Superior temporal gyrus (tissue), 1 donor: ENCODE data around the gene FLACC1.
"Not testable (repeated sequence)": the region's sequence is repeated elsewhere in the genome, so short reads cannot be mapped to it uniquely, and the experiment has no call there.

ENCODE experiments used
- DNase-seq: peaks from one replicate; pipeline ENCODE4 v3.0.0-alpha.2; 2016; ENCODE audit errors: extremely low spot score

The FLACC1 gene

DNA sequence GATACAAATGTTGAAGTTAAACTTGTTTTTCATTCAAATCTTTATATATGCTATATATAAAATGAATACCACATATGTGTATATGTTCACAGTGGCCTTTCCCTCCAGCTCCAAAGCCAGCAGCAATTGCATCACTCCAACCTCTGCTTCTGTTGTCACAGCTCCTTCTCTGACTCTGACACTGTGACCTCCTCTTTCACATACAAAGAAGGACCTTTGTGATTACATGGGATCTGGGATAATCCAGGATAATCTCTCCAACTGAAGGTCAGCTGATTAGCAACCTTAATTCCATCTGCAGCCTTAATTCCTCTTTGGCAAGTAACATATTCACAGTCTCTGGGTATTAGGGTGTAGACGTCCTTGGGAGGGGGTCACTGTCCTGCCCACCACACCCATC is 8.4 kb downstream of the FLACC1 start:
- DNase-seq, result no peak

DNA sequence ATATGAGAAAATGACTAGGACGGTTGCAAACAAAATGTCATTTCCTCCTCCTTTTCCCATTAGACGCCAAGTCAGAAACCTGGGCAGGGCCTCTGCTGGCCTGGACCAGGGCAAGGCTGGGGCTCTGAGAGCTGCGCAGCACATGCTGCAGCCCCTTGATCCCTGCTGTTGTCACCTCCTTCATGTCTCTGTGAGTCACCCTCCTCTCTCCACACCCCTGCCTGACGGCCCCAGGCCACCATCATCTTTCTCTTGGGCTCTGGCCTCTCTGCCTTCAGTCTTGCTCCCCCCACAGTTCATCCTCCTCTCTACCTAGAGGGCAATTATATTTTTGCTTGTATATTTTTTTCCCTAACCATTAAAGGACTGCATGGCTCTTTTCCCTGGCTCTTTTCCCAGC is 10.0 kb downstream of the FLACC1 start:
- no peak for DNase-seq

DNA sequence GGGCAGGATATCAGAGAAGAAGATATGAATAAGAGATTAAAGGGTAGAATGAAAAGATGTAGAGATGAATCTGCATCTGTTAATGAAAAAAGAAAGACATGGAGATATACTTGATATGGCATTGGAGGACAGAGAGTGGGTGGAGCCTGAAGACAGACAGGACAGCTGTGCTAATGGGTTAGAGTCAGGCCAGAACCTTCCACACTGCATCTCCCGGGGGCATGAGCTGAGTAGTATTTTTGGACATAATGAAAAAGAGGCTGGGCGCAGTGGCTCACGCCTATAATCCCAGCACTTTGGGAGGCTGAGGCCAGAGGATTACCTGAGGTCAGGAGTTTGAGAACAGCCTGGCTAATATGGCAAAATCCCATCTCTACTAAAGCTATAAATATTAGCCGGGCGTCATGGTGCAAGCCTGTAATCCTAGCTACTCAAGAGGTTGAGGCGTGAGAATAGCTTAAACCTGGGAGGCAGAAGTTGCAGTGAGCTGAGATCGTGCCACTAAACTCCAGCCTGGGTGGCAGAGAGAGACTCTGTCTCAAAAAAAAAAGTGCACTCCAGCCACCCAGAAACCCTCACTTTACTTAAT is 11.4 kb downstream of the FLACC1 start:
- no peak for DNase-seq

DNA sequence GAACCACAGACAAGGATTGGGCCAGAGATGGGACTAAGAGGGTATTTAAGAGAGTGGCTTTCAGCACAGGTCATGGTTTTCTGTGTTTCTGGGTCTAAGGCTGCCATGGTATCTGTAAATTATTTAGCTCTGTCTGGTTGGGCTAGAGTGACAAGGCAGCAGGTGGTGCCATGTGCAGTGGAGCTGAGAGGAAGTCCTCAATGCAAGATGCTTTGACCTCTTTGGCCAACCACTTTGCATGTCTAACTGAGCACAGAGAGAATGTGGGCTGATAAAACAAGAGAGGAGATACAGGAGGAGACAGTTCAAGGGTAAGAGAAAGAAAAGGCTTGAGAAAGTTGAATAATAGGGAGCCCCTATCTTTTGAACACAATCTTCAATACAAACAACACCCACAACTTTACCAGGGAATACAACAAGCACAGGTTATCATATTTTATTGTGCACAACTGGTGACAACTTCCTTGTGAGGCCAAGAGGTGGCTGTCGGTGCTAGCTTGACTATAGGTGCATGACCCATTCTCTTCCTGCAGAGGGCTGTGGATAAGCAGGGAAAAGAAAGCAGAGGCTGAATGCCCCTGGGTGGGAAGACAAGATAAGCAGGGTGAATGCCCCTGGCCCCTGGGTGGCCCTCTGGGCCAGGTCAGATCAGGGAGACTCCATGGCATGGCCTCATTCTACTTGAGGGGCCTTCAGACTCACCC is 12.3 kb downstream of the FLACC1 start:
- DNase-seq, result no peak

DNA sequence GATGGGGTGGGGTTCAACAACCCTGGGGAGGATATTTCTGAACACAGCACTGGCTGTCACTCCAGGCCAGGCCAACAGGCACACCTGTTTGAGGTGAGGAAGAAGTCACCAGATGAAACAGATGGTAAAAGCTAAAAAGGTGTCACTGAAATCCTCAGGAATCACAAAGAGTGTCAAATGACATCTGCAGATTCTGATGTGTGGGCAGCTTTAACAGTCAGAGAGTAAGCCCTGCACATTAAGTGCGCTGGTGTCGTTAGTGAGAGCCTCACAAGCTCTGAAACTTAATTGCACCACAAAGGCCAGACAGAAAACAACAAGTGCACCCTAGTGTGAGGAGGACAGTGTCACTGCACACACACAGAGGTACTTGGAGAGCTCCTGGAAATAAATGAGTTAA is 13.6 kb downstream of the FLACC1 start:
- no peak for DNase-seq

DNA sequence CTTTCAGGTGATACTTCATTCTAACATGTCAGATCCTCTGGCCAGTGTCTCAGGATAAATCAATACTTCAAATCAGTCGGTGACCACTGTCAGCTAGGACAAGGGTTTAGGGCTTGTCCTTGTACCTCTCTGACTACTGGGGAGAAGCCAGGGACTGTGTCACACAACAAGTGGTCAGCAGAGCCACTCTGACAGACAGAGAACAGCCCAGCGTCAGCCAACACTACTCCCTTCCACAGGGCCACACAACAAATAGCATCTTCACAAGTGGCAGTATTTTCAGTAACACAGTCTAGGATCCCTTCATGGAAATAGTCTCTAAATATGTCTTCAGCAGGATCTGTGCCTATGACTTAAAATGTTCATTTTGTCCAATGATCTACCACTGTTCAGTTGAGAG is 14.2 kb downstream of the FLACC1 start:
- no peak for DNase-seq

DNA sequence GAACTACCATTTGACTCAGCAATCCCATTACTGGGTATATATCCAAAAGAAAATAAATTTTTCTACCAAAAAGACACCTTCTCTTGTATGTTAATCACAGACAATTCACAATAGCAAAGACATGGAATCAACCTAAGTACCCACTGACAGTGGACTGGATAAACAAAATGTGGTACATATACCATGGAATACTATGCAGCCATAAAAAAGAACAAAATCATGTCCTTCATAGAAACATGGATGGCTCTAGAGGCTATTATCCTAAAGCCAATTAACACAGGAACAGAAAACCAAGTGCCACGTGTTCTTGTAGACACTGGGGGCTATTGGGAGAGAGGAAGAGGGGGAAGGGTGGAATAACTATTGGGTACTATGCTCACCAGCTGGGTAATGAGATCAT is 27.7 kb downstream of the FLACC1 start:
- no peak for DNase-seq

DNA sequence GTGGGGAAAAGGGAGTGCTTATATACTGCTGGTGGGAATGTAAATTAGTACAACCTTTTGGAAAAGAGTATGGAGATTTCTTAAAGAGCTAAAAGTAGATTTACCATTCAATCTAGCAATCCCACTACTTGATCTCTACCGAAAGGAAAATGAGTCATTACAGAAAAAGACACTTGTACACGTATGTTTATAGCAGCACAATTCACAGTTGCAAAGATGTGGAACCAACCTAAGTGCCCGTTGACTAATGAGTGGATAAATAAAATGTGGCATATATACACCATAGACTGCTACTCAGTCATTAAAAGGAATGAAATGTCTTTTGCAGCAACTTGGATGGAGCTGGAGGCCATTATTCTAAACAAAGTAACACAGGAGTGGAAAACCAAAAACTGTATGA is 29.5 kb downstream of the FLACC1 start:
- DNase-seq, result no peak

DNA sequence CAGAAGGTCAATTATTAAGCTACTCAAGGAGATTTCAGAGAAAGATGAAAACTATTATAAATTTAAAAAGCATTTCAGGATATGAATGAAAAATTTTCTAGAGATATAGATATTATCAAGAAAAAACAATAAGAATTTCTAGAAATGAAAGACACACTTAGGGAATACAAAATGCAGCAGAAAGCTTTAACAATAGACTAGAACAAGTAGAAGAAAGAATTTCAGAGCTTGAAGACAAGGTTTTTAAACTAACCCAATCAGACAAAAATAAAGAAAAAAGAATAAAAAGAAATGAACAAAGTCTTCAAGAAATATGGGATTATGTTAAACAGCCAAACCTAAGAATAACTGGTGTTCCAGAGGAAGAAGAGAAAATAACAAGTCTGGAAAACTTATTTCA is 34.4 kb downstream of the FLACC1 start:
- no peak for DNase-seq

DNA sequence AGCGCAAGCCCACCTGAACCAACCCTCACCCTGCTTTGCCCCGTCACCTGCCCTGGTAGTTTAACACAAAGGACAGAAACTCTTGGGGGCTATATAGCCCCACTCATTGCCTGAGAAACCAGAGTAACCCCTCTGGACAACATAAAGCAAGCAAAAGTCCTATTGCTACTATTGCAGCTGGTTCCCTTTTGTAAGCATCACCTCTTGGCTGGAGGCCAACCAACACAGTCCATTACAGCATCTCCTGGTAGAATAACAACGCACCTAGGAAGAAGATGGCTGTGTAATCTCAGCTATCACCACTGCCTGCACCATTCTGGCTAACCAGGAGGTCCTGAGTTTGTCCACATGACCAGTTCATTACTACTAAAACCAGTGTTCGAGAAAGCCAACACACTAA is 36.4 kb downstream of the FLACC1 start:
- no peak for DNase-seq

DNA sequence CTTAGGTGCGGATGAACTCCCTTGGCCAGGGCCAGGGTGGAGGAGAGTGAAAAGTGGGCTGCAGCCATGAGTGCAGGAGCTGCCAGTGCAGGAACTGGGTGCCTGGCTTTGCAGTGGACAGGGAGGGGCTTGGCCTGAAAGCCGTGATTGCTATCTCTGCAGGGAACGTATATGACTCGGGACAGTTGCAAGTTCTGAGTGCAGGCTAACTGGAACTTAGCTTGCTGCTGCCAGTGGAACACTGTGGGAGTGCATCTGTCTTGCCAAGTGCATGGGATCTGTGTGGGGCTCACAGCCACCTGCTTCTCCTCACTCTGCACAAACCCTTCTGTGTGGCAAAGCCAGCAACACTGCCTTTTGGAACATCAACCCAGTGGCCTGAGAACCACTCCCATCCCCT is 36.9 kb downstream of the FLACC1 start:
- DNase-seq, result no peak

DNA sequence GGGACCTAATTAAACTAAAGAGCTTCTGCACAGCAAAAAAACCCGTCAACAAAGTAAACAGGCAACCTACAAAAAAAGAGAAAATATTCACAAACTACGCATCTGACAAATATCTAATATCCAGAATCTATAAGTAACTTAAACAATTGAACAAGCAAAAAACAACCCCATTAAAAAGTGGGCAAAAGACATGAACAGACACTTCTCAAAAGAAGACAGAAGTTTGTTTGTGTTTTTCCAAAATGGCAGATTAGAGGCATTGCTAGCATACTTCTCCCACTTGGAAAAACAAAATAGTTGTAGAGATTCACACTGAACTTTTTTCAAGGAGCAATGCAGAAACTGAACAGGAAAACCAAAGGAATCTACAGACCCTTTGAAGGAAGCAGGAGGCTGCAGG is 37.6 kb downstream of the FLACC1 start:
- no peak for DNase-seq

DNA sequence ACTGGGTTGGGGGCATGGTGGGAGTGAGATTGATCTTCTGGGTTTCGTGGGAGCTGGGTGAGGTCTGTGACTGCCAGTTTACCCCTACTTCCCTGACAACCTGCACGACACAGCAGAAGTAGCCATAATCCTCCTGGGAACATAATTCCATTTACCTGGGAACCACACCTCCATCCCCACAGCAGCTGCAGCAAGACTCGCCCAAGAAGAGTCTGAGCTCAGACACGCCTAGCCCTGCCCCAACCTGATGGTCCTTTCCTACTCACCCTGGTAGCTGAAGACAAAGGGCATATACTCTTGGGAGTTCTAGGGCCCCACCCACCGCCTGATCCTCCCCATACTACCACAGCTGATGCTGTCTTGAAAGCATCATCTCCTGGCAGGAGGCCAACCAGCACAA is 43.8 kb downstream of the FLACC1 start:
- no peak for DNase-seq

DNA sequence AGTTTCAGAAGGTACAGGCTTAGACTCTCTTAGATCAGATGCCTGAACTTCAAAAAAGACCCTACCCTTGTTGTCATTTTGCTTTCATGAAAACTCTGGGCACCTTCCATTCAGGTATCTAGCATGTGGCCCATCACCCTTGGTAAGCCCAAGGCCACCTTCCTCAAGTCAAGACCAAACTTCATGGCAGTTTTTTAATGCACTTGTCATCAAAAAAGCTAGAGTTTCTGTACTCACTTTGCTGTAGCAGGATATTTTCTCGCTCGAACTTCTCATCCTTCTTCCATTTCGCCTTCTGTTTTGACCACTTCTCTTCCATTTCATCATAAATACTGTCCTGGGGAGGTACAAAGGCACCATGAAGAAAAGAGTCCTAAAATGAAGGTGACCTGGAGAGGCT is 48.2 kb downstream of the FLACC1 start:
- DNase-seq, result no peak

DNA sequence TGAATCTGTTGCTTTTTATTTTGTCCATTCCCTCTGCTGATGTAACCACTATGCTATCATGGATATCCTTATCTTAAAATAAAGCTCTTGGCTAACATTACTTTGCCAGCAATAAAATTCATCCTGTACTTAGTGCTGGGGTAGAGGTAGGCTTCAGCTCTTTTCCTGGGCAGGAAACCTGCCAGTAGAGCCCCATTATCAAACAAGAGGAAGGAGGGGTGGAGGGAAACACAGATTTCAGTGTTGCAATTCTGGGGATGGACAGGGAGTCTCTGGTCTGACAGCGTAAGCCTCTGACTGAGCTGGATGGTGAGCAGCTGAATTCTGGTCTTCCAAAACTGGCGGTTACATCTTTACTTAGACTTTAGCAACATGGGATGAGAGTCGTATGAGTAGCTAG is 49.3 kb downstream of the FLACC1 start:
- DNase-seq, result no peak

DNA sequence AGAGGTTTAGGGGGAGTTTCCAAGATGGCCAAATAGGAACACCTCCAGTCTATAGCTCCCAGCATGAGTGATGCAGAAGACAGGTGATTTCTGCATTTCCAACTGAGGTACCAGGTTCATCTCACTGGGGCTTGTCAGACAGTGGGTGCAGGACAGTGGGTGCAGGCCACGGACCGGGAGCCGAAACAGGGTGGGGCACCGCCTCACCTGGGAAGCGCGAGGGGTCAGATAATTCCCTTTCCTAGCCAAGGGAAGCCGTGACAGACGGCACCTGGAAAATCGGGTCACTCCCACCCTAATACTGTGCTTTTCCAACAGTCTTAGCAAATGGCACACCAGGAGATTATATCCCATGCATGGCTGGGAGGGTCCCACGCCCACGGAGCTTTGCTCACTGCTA is 57.2 kb downstream of the FLACC1 start:
- DNase-seq, result not testable (repeated sequence)

DNA sequence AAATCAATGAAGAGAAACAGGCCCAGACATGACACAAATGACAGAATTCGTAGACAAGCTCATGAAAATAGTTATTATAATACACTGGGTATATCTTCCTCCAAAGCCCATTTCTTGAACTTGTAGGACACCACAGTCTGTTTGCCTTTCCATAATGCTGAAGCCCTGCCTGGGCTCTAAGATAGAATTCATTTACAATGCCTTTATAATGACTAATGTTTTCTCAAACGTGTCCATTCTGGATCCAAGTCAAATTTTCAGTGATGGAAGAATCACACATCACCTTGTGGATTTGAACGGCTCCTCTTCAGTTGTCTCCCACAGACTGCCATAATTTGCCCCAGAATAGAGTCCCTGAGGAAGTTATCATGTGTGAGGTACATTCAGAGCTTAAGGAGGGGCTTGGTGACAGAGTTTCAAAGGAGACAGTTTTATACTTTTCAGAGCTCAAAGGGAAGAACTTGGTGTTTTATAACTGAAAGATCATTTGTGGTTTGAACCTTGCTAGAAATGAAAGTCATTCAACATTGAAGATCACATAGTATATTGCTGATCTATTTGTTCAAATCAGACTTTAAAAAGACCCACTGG is 58.6 kb downstream of the FLACC1 start:
- DNase-seq, result no peak

DNA sequence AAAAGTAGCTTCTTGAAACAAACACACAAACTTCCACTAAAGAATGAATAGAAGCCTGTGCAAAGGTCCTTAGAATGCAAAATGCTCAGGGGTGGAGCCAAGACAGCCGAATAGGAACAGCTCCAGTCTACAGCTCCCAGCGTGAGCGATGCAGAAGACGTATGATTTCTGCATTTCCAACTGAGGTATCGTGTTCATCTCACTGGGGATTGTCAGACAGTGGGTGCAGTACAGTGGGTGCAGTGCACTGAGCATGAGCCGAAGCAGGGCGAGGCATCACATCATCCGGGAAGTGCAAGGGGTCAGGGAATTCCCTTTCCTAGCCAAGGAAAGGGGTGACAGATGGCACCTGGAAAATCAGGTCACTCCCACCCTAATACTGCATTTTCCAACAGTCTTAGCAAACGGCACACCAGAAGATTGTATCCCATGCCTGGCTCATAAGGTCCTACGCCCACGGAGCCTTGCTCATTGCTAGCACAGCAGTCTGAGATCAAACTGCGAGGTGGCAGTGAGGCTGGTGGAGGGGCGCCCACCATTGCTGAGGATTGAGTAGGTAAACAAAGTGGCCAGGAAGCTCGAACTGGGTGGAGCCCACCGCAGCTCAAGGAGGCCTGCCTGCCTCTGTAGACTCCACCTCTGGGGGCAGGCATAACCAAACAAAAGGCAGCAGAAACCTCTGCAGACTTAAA is 66.5 kb downstream of the FLACC1 start:
- not testable (repeated sequence) for DNase-seq

DNA sequence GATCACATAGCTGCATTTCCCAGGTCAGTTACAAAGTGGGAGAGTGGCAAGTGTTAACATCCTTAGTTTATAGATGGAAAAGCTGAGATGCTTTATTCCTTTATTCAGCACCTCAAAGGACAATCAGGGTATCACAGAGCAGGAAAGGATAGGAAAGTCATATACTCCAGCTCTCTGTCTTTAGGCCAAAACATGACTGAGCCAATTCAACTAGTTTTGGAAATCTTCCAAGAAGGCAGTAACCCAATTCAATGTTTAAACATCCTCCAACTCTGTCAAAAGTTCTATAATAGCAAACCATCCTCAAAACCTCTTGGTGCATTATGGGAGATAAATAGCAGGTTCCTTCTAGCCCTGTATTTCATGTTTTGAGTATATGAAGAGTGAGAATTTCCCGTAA is 71.6 kb downstream of the FLACC1 start:
- DNase-seq, result no peak

DNA sequence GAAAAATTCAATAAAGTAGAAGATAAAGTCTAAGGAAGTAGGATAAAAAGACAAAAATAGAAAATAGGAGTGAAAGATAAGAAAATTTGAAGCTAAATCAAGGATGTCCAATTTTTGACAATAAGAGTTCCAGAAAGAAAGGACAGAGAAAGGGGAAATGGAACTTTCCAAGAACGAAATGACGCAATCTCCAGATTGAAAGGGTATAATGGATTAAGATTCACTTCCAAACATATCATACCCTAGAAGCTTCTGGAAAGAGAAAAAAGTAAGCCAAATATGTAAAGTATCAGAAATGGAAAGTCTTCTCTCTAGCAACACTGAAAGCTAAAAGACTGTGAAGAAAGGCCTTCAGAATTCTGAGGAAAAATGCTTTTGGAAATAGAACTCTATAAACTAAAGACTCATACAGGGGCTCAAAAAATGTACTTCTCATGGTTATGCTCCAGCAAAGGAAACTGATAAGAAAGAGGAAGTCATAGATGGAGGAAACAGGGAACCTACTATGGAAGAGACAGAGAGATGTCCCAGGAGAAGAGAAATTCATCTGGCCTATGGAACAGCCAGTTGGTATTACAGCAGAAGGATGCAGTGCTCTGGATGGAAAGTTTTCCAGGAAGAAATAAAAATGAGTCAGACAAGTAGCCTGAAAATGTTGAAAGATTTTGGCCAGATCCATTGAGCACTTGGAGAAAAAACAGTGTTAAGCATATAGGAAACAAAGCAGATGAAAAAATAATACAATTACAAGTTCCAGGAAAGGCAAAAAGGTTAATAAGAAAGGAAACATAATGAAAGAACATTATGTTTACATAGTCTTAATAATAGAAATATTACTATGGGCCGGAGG is 76.7 kb downstream of the FLACC1 start:
- no peak for DNase-seq

DNA sequence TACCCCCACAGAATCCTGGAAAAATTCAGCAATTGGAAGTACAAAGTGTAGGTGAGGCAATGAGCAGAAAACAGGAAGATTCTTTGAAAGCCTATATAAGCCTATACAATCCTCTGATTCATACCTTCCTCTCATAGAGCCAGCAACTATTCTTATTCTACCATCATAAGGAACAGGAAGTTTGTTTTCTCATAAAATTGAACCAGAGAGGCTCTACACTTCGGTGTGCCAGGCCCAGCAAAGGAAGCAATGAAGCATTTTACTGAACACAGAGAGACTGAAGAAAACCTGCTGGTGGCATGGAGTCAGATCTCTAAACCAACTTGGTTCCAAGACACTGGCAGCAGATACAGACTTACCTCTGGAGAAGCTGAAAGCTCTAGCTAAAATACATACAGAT is 78.1 kb downstream of the FLACC1 start:
- DNase-seq, result no peak

DNA sequence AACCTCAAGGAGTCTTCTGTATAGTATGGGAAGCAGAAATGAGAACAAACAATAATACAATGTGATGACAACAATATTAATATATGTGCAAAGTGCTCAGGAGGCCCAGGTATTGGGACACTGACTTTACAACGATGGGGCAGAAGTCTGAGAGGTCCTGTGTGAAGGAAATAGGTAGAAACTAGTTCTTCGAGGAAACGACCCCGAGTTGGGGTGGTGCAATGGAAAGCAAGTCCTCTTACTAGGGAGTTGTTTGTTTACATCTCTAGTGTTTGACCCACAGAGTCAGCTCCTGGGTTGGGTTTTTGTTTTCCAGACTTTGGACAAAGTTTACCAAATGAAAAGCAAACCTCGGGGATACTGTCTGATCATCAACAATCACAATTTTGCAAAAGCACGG is 80.6 kb downstream of the FLACC1 start:
- DNase-seq, result no peak
